LNCaP clone FGC (cell line): ENCODE data around the gene DTHD1.

ENCODE experiments used
- DNase-seq: peaks from one replicate; pipeline ENCODE4 v3.0.0-alpha.2; 2011; ENCODE audit warnings: low read depth
- H3K4me3 ChIP-seq: 2 replicates; pipeline ENCODE4 v1.5.1; 2011; ENCODE audit warnings: mild to moderate bottlenecking, low read depth, low read length, control low read depth
- CTCF ChIP-seq: IDR thresholded peaks from 2 replicates; pipeline ENCODE4 v1.5.1; 2012; ENCODE audit warnings: mild to moderate bottlenecking; ENCODE audit not compliant: control insufficient read depth, insufficient read depth; ENCODE audit errors: extremely low read depth

DTHD1 gene

GRCh38 chr4:36242629-36243354 lies 38.6 kb upstream of the DTHD1 start:
- TF ChIP-seq CTCF, result no peak
- peak overlapping the region; percentile 62; the same call in 1 of the 2 replicates for H3K4me3 ChIP-seq
- DNase-seq, result no peak

- DNase-seq, result no peak
- H3K4me3 ChIP-seq, result peak overlapping the region; percentile 62
- no peak for TF ChIP-seq CTCF
These were observed 37.8 kb upstream of the DTHD1 start for GRCh38 chr4:36243355-36244256.

DNA sequence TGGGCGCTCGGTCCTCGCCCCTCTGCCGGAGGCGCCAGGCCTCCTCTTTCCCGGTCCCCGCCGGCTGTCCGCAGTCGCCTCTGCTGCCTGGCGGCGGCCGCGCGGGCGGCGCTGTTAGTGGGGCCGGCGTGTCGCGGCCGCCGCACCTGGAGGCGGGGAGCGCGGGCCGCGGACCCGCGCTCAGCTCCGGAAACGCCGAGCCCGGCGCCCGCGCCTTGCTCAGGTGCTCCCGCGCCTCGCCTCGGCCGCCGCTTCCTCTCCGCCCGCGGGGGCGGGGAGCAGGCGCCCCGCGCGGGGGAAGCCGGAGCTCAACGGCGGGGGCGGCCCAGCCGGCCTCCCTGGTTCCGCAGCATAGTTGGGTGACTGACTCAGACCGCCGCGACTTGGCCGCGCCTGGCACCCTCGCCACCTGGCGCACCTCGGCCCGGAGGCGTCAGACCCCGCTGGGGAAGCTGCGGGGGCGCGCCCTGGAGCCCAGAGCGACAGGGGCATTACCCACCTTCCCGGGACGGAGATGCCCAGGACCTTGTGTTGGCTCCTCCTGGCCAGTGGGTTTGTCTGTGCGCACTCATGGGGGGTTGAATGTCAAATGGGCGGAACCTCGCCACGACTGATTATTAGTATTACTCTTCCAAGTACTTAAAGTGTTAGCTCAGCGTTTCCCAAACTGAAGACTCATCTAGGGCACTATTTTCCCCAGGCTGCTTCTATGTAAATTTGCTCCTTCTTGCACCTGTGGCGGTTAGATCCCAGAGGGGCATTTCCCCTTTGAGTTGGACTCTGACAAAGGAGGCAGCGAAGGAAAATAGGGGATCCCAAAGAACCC lies 36.9 kb upstream of the DTHD1 start, which contains the start of gene ARAP2:
TSS of gene ARAP2 (minus strand) at position 258 of the 826 bp plus-strand sequence. CDS start 15,028 bp downstream, outside the sequence.
- TF ChIP-seq CTCF, result peak; percentile 31; the same call in 1 of the 2 replicates
- DNase-seq, result no peak
- H3K4me3 ChIP-seq, result peak within 1 kb of the TSS; percentile 62

- H3K4me3 ChIP-seq, result no peak overlapping the region
- DNase-seq, result no peak
- TF ChIP-seq CTCF, result no peak
These were observed 31.8 kb upstream of the DTHD1 start for GRCh38 chr4:36249610-36250009.

DNA sequence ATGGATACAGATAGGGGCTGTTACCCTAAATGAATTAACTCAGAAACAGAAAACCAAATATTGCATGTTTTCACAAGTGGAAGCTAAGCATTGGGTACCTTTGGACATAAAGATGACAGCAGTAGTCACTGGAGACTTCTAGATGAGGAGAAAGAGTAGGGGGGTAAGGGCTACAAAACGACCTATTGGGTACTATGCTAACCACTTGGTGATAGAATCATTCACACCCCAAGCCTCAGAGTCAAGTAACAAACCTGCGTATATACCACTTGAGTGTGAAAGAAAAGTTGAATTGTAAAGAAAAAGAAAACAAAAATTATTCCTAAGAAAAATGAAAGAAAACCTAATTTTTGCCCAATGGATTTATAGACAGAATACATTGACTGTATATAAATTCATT lies 29.4 kb upstream of the DTHD1 start:
- H3K4me3 ChIP-seq, result no peak overlapping the region
- no peak for DNase-seq
- TF ChIP-seq CTCF, result no peak

DNA sequence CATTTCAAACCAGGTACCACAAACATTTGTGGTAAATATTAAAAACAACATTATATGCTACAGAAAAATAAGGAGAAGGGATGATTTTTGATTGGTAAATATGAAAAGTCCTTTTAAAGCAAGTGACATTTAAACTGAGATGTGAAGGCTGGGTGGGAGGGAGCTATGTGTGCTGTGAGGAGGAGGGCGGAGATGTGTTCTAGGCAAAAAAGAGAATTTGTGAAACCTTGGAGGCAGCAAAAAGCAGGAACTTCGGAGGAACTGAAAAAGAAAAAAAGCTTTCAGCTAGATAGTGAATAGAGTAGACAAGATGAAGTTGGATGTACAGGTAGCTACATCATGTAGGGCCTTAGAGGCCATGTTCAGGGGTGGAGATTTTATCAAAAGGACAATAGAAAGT lies 27.0 kb upstream of the DTHD1 start:
- no peak for DNase-seq
- no peak overlapping the region for H3K4me3 ChIP-seq
- no peak for TF ChIP-seq CTCF
